ENCODE data around the gene ARL16.

DNA sequence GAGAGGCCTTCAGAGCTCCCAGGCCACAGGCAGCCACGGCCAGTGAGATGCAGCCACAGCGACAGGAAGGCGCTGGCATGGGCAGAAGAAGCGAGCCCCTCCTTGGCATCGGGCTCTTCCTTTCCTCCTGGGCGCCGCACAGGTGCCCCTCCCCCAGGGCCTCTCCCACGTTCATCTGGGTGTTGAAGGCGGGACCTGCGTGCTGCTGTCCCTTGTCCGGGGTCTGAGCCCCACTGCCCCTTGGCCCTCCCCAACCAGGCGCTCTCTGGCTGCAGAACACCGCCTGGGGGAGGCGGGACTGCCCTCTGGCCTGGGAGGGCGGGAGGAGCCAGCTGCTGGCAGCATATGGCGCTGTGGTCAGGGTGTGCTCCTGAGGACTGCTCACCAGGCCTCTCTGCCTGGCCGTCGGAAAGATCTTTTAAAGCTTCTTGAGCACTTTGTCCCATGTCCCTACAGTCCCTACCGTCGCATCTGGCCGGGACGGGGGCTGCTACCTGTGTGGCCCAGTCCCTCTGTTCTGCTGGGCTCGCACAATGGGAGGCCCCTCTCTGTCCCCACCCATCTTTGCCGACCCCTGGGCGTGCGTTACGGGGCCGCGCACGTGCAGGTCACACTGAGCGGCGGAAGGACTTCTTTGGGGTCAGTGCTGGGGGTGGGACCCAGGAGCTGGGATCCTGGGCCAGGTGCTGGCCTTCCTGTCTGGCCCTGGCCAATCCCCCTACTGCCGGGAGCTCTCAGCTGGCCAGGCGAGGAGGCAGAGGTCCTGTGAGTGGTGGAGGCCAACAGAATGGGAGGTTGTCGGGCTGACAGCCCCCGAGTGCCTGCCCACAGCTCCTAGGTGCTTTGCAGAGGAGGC lies 30.2 kb upstream of the ARL16 start:
- TF ChIP-seq, protein P1, sequence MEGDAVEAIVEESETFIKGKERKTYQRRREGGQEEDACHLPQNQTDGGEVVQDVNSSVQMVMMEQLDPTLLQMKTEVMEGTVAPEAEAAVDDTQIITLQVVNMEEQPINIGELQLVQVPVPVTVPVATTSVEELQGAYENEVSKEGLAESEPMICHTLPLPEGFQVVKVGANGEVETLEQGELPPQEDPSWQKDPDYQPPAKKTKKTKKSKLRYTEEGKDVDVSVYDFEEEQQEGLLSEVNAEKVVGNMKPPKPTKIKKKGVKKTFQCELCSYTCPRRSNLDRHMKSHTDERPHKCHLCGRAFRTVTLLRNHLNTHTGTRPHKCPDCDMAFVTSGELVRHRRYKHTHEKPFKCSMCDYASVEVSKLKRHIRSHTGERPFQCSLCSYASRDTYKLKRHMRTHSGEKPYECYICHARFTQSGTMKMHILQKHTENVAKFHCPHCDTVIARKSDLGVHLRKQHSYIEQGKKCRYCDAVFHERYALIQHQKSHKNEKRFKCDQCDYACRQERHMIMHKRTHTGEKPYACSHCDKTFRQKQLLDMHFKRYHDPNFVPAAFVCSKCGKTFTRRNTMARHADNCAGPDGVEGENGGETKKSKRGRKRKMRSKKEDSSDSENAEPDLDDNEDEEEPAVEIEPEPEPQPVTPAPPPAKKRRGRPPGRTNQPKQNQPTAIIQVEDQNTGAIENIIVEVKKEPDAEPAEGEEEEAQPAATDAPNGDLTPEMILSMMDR (IDR thresholded peaks at IDR 0.05): no peak
- TF ChIP-seq EP300 (IDR thresholded peaks at IDR 0.05): no peak

All from tibial nerve (tissue), 4 donors.